Measurements from ENCODE around the gene ZNF487.
"Not testable (repeated sequence)": the region's sequence is repeated elsewhere in the genome, so short reads cannot be mapped to it uniquely, and the experiment has no call there.

Gene ZNF487

DNA sequence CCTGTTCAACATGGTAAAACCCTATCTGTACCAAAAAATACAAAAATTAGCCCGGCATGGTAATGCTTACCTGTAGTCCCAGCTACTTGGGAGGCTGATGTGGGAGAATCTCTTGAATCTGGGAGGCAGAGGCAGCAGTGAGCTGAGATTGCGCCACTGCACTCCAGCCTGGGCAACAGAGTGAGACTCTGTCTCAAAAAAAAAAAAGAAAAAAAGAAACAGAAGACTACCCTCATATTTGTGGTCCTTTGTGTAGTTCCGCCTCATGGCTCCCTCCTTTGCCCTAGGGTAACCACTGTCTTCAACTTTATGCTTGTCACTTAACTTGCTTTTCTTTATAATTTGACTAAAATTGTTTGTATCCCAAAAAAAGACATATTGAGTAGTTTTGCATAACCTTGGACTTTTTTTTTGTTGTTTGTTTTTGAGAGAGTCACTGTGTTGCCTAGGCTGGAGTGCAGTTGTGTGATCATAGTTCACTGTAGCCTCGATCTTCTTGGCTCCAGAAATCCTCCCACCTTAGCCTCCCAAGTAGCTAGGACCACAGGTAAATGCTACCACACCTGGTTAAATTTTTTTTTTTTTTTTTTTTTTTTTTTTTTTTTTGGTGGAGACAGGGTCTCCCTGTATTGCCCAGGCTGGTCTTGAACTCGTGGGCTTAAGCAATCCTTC is 3.7 kb downstream of the ZNF487 start:
- DNase-seq: no peak

DNA sequence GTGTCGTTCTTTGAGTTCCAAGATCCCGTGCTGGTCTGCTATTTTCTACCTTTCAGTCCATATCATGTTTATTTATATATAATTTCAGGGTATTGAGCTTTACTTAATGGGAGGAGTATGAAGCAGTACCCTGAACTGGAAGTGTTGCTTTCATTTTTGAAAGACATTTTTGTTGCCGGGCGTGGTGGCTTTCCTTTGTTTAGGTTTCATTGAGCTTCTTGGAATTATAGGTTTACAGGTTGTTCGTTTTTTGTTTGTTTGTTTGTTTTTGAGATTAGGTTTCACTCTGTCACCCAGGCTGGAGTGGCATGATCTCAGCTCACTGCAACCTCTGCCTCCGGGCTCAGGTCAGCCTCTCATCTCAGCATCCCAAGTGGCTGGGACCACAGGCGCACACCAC is 7.4 kb downstream of the ZNF487 start:
- DNase-seq: no peak

DNA sequence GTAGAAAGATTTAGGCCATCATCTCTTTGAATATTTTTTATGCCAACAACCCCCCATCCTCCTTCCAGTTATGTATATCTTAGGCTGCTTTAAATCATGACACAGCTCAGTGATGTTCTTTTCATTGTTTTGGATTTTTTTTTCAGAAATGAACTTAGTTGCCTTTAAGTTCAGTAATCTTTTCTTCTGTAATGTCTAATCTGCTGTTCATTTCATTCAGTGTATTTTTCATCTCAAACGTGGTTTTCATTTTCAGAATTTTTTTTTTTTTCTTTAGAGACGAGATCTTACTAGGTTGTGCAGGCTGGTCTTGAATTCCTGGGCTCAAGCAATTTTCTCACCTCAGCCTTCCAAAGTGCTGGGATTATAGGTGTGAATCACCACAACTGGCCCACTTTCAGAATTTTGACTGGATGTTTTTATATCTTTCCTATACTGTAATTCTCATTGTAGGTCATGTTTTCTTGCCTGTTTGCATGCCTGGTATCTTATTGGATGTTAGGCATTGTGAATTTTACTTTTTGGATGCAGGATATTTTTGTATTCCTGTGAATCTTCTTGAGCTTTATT is 8.1 kb downstream of the ZNF487 start:
- DNase-seq: no peak

DNA sequence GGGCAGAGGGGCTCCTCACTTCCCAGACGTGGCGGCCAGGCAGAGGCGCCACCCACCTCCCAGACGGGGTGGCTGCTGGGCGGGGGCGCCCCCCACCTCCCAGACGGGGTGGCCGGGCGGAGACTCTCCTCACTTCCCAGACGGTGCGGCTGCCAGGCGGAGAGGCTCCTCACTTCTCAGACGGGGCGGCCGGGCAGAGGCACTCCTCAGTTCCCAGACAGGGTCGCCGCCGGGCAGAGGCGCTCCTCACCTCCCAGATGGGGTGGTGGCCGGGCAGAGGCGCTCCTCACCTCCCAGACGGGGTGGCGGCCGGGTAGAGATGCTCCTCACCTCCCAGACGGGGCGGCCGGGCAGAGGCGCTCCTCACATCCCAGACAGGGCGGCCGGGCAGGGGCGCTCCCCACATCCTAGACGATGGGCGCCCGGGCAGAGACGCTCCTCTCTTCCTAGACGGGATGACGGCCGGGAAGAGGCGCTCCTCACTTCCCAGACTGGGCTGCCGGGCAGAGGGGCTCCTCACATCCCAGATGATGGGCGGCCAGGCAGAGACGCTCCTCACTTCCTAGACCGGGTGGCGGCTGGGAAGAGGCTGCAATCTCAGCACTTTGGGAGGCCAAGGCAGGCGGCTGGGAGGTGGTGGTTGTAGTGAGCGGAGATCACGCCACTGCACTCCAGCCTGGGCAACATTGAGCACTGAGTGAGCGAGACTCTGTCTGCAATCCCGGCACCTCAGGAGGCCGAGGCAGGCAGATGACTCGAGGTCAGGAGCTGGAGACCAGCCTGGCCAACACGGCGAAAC is 9.5 kb downstream of the ZNF487 start:
- DNase-seq: not testable (repeated sequence)

DNA sequence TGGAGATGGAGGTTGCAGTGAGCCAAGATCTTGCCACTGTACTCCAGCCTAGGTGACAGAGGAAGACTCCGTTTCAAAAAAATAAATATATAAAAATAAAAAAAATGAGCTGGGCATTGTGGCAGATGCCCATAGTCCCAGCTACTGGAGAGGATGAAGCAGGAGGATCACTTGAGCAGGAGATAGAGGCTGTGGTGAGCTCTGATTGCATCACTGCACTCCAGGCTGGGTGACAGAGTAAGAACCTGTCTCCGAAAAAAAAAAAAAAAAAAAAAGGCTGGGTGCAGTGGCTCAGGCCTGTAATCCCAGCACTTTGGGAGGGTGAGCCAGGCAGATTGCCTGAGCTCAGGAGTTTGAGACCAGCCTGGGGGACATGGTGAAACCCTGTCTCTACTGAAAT is 11.8 kb downstream of the ZNF487 start:
- DNase-seq: no peak

DNA sequence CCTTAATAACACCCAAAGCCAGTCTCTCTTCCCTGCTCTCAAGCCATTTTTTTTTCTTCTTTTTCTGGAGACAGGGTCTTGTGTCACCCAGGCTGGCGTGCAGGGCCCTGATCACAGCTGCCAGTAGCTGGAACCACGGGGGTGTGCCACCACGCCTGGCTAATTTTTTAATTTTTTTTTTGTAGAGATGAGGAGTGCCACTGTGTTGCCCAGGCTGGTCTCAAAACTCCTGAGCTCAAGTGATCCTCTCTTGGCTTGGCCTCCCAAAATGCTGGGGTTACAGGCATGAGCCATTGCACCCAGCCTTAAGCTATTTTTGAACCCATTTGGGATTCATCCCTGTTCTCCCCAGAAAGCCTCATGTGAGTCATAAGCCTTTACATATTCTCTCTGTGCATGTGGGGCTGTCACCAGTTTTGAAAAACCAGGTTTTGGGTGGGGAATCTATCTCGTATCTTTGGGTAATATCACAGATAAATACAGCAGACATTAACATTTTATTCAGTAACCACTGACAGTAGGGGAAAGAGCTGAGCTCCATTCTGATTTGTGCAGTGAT is 15.5 kb downstream of the ZNF487 start:
- no peak for DNase-seq

DNA sequence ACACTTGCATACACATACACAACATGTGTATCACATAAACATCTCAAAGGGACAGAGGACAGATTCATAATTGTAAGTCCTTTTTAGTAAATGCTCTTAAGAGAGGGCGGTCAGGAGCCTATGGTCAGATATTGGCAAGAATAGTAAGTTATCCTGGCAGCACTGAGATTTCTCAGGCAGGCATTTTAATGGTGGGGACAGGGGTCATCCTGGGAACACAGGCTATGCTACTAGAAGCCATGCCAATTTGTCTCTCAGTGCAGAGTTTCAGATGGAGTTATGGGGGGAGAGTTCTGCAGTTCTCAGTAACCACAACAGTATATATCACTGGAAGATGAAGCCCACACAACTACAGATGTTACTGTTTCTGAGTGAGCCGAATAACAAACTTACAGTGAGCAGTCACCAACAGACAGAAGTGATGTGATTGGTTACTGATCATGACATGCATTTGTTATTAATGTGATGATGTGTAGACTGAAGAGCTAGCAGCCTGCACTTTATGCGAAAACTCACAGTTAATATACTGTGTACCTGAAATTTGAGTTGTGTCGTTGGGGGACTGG is 16.4 kb downstream of the ZNF487 start:
- no peak for DNase-seq

DNA sequence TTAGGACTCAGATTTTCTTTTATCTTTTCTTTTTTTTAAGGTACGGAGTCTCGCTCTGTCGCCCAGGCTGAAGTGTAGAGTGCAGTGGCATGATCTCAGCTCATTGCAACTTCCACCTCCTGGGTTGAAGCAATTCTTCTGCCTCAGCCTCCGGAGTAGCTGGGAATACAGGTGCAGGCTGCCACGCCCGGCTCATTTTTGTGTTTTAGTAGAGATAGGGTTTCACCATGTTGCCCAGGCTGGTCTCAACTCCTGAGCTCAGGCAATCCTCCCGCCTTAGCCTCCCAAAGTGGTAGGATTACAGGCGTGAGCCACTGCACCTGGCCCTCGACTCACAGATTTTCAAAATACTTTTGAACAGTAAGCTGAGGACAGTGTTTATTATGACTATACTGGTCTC is 17.1 kb downstream of the ZNF487 start:
- not testable (repeated sequence) for DNase-seq

DNA sequence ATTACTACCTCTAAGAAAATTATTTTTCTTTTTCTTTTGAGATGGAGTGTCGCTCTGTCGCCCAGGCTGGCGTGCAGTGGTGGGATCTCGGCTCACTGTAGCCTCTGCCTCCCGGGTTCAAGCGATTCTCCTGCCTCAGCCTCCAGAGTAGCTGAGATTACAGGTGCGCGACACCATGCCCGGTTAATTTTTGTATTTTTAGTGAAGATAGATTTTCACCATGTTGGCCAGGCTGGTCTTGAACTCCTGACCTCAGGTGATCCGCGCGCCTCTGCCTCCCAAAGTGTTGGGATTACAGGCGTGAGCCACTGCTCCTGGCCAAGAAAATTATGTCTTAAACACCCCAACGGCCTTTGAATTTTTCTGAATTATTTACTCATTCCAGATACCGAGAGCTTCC is 19.6 kb downstream of the ZNF487 start:
- DNase-seq: not testable (repeated sequence)

DNA sequence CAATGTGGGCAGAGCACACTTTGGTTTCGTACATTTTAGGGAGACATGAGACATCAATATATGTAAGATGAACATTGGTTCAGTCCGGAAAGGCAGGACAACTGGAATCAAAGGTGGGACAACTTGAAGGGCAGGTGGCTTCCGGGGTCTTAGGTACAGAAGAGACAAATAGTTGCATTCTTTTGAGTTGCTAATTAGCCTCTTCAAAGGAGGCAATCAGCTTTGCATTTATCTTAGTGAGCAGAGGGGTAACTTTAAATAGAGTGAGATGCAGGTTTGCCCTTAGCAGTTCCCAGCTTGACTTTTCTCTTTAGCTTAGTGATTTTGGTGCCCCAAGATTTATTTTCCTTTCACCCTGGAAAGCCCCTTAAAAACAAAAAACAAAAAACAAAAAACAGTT is 21.3 kb downstream of the ZNF487 start:
- DNase-seq: no peak

DNA sequence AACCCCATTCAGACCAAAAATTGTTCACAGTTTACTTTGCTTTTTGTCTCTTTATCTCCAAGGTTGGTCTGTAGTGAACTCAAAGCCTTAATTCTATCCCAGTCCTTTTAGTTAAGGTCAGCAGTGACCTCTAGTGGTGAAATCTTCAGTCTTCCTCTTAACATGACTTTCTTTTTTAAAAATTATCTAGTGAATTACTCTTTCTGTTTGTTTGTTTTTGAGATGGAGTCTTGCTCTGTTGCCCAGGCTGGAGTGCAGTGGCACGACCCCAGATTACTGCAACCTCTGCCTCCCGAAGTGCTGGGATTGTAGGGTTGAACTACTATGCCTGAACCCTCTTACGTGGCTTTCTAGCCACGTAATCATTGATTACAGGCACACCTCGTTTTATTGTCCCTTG is 25.0 kb downstream of the ZNF487 start:
- peak; percentile 28 for DNase-seq

DNA sequence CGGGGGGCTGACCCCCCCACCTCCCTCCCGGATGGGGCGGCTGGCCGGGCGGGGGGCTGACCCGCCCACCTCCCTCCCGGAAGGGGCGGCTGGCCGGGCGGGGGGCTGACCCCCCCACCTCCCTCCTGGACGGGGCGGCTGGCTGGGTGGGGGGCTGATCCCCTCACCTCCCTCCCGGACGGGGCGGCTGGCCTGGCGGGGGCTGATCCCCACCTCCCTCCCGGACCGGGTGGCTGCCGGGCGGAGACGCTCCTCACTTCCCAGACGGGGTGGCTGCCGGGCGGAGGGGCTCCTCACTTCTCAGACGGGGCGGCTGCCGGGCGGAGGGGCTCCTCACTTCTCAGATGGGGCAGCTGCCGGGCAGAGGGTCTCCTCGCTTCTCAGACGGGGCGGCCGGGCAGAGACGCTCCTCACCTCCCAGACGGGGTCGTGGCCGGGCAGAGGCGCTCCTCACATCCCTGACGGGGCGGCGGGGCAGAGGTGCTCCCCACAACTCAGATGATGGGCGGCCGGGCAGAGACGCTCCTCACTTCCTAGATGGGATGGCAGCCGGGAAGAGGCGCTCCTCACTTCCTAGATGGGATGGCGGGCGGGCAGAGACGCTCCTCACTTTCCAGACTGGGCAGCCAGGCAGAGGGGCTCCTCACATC is 28.3 kb downstream of the ZNF487 start:
- DNase-seq: not testable (repeated sequence)

DNA sequence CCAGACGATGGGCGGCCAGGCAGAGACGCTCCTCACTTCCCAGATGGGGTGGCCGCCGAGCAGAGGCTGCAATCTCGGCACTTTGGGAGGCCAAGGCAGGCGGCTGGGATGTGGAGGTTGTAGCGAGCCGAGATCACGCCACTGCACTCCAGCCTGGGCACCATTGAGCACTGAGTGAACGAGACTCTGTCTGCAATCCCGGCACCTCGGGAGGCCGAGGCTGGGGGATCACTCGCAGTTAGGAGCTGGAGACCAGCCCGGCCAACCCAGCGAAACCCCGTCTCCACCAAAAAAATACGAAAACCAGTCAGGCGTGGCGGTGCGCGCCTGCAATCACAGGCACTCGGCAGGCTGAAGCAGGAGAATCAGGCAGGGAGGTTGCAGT is 28.8 kb downstream of the ZNF487 start:
- DNase-seq: not testable (repeated sequence)

DNA sequence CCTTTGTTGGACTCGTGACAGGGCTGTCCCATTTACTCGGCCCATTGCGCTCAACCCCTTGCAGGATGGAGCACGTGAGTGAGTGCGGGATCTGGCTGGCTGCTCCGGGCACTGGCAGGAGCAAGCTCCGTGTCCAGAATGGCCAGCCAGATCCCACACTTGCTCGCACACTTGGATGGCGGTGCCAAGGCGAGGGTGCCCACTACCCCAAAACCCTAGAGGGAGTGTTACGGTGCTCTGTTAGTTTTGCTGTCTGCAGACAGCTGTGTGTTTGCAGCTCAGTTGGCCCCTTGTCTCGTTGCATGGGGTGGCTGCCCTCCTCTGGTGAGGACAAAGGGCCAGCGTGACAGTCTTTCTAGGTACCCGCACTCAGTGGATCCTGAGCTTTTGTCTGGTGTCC is 34.2 kb downstream of the ZNF487 start:
- DNase-seq: no peak

DNA sequence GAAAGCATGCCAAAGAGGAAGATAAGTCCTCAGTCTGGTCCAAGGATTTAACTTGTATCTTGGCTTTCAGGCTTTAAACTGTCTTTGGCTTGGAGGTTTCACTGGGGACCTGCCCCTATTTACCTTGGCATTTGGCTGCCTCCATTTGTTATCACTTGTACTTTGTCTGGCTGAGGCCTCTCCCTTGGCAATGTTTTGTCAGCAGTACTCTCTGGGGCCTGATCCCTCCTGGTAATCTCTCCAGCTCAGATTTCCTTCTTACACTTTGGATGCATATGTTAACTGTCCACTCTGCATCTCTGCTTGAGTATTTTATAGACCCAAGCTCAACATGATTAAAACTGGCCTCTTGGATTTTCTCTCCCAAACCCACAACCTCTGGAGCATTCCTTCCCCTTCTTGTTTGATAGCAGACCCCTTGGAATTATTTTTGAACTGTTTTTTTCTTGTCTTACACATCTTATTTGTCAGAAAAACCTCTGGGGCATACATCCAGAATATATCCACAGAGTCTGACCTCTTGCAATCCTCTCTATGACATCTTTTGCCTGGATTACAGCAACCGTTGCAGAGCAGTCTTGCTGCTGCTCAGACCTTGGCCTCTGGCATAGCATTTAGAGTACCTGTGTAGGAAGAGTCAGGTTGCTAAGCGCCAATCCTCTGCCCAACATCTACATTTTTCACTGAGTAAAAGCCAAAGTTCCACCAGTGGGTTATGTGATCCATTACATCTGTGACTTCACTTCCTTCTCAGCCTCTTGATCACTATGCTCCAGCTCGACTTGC is 35.2 kb downstream of the ZNF487 start:
- DNase-seq: no peak

DNA sequence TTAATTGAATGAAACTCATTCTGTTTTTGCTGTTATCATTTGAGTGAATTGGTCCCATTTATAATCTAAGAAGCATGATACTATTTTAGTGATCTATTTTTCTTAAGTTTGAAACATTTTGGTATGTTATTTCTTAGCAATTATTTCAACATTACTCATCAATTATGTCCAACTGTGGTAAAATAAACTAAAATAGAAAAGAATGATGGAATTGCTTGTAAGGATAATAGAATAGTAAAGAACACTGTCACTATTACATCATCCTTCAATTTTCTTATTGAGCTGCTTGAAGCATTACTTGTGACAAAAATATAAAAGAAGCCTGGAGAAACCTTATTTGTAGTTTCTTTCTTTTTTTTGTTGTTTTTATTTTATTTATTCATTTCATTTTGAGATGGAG is 42.4 kb downstream of the ZNF487 start:
- DNase-seq: no peak

DNA sequence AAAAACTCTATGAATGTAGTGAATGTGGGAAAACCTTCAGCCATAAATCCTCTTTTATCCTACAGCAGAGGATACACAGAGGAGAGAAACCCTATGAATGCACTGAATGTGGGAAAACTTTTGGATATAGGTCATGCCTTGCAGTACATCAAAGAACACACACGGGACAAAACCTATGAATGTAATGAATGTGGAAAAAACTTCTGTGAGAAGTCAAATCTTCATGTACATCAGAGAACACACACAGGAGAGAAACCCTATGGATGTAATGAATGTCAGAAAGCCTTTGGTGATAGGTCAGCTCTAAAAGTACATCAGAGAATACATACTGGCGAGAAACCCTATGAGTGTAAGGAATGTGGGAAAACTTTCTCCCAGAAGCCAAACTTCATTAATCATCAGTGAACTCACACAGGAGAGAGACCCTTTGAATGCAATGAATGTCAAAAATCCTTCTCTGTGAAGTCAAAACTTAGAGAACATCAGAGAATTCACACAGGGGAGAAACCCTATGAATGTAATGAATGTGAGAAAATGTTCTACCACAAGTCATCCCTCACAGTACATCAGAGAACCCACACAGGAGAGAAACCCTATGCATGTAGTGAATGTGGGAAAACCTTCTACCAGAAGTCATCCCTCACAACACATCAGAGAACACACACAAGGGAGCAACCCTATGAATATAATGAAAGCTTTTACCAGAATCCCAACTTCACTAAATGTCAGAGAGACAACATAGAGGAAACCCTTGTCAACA is 45.6 kb downstream of the ZNF487 start:
- no peak for DNase-seq

DNA sequence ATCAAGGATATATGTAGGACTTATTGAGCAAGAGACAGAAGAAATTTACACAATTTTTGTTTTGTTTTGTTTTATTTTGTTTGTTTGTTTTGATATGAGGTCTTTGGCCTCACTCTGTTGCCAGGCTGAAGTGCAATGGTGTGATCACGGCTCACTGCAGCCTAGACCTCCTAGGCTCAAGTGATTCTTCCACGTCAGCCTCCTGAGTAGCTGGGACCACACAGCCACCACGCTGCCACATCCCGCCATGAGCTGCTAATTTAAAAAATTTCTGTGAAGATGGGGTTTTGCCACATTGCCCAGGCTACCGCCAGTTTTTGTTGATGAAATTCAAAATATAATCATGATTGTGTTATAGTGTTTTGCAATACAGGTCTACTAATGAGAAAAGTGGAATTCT is 54.9 kb downstream of the ZNF487 start:
- DNase-seq: no peak

DNA sequence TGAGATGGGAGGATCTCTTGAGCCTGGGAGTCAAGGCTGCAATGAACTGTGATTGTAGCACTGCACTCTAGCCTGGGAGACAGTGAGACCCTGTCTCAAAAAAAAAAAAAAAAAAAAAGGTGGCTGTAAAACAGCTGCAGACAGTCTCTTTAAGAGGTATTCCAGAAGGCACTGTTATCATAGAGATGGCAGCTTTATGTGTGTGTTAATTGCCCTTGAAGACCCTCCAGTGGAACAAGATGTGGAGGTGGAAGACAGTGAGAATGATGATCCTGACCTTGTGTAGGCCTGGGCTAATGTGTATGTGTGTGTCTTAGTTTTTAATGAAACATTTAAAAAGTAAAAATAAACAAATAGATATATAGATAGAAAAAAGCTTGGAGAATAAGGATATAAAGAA is 66.0 kb downstream of the ZNF487 start:
- DNase-seq: no peak

DNA sequence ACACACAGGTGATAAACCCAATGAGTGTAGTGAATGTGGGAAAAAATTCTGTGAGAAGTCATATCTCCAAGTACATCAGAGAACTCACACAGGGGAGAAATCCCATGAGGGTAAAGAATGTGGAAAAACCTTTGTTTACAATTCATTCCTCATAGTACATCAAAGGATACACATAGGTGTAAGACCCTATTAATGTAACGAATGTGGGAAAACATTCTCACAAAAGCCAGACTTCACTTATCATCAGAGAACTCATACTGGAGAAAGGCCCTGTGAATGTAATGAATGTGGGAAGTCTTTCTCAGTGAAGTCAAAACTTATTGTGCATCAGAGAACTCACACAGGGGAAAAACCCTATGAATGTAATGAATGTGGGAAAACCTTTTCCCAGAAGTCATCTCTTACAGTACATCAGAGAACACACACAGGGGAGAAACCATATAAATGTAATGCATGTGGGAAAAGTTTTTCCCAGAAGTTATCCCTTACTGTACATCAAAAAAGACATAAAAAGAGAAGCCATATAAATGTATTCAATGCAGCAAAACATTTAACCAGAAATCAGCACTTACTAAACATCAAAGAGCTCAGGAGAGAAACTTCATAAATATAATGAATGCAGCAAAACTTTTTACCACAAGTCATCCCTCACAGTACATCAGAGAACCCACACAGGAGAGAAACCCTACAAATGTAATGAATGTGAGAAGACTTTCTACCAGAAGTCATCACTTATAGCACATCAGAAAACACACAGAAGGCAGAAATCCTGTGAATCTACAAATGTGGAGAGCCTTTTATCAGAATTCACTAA is 87.7 kb downstream of the ZNF487 start:
- no peak for DNase-seq
